IMR-90 (cell line): Measurements from ENCODE around the gene SRCAP. TPM values are rescaled to one million over a fixed set of nuclear protein-coding genes. Genes with fewer than 3 reads are reported as not detected.

ENCODE experiments used
- ATAC-seq: fragments of 200-7000 bp; cut with Tn5 transposase; 2 replicates; pipeline ENCODE4 v1.9.1; 2020; ENCODE audit warnings: low read depth, mild to moderate bottlenecking, moderate library complexity
- BruUV-seq: library from RNA; stranded (reverse); fragments of 400-500 nt; replicated peaks from 2 replicates; lab custom pipeline; 2021; lab: Mats Ljungman, UMichigan
- CTCF ChIA-PET: fragments of 300-600 bp; formaldehyde crosslinking; extraction: SDS; loops from one replicate; lab custom pipeline; 2021; ENCODE audit warnings: antibody characterized with exemption; lab: Yijun Ruan, JAX
- POLR2A ChIA-PET: fragments of 300-600 bp; sonication (Branson Sonifier 250); formaldehyde crosslinking; loops from one replicate; lab custom pipeline; 2022; ENCODE audit warnings: antibody characterized with exemption; ENCODE audit not compliant: unreplicated experiment; lab: Charles Lee
- DNase-seq: peaks from one replicate; pipeline ENCODE4 v3.0.0; 2013
- H2AFZ ChIP-seq: replicated peaks from 2 replicates; pipeline ENCODE3; 2013; ENCODE audit warnings: low read length, mild to moderate bottlenecking; ENCODE audit not compliant: poor library complexity
- H2AK5ac ChIP-seq: 2 replicates; pipeline ENCODE4 v1.6.1; 2013; ENCODE audit warnings: low read depth, low read length, inconsistent platforms
- H2AK9ac ChIP-seq: replicated peaks from 2 replicates; pipeline ENCODE3; 2013; ENCODE audit warnings: mild to moderate bottlenecking, low read depth, low read length, moderate library complexity; ENCODE audit not compliant: poor library complexity
- H2BK120ac ChIP-seq: 2 replicates; pipeline ENCODE4 v1.6.1; 2013; ENCODE audit warnings: low read depth, low read length, inconsistent platforms
- H2BK15ac ChIP-seq: 3 replicates; pipeline ENCODE4 v1.6.1; 2013; ENCODE audit warnings: low read depth, low read length, inconsistent platforms
- H2BK20ac ChIP-seq: 2 replicates; pipeline ENCODE4 v1.6.1; 2013; ENCODE audit warnings: low read depth, mild to moderate bottlenecking, inconsistent platforms, low read length, moderate library complexity
- H2BK5ac ChIP-seq: 2 replicates; pipeline ENCODE4 v1.6.1; 2013; ENCODE audit warnings: mild to moderate bottlenecking, low read depth, low read length, inconsistent platforms; ENCODE audit not compliant: poor library complexity, severe bottlenecking
- H3K14ac ChIP-seq: replicated peaks from 2 replicates; pipeline ENCODE4 v1.6.1; 2013; ENCODE audit warnings: low read depth, low read length, inconsistent platforms
- H3K18ac ChIP-seq: 2 replicates; pipeline ENCODE4 v1.6.1; 2013; ENCODE audit warnings: low read depth, low read length, control low read depth
- H3K23ac ChIP-seq: 2 replicates; pipeline ENCODE4 v1.6.1; 2013; ENCODE audit warnings: low read depth, low read length, inconsistent platforms
- H3K27ac ChIP-seq: 2 replicates; pipeline ENCODE4 v1.5.1; 2013; ENCODE audit warnings: mild to moderate bottlenecking, control low read depth, low read length; ENCODE audit not compliant: insufficient read depth
- H3K27me3 ChIP-seq: 2 replicates; pipeline ENCODE4 v1.6.1; 2013; ENCODE audit warnings: low read length; ENCODE audit not compliant: control insufficient read depth, insufficient read depth
- H3K36me3 ChIP-seq: 2 replicates; pipeline ENCODE4 v1.6.1; 2013; ENCODE audit warnings: low read length, mixed read lengths; ENCODE audit not compliant: control insufficient read depth, insufficient read depth
- H3K4ac ChIP-seq: 2 replicates; pipeline ENCODE4 v1.6.1; 2013; ENCODE audit warnings: low read depth, low read length, inconsistent platforms
- H3K4me1 ChIP-seq: 2 replicates; pipeline ENCODE4 v1.6.1; 2013; ENCODE audit warnings: low read length, mixed read lengths; ENCODE audit not compliant: control insufficient read depth, insufficient read depth
- H3K4me2 ChIP-seq: 2 replicates; pipeline ENCODE4 v1.6.1; 2013; ENCODE audit warnings: low read depth, mild to moderate bottlenecking, control low read depth, low read length, moderate library complexity
- H3K4me3 ChIP-seq: 2 replicates; pipeline ENCODE4 v1.5.1; 2013; ENCODE audit warnings: low read depth, mild to moderate bottlenecking, control low read depth, low read length, moderate library complexity; ENCODE audit not compliant: insufficient read depth
- H3K56ac ChIP-seq: 2 replicates; pipeline ENCODE4 v1.6.1; 2013; ENCODE audit warnings: low read length, inconsistent platforms; ENCODE audit not compliant: insufficient read depth; ENCODE audit errors: extremely low read depth
- H3K79me1 ChIP-seq, 2 experiments: 2 replicates each; pipeline ENCODE4 v1.6.1; 2013; ENCODE audit warnings: low read length in 2 of 2, inconsistent platforms in 1 of 2, low read depth in 1 of 2
- H3K9ac ChIP-seq: 2 replicates; pipeline ENCODE4 v1.6.1; 2013; ENCODE audit warnings: low read depth, low read length, control low read depth
- H3K9me1 ChIP-seq: 2 replicates; pipeline ENCODE4 v1.6.1; 2013; ENCODE audit warnings: low read length, inconsistent platforms; ENCODE audit not compliant: insufficient read depth
- H3K9me3 ChIP-seq: 2 replicates; pipeline ENCODE4 v1.6.1; 2013; ENCODE audit warnings: low read length; ENCODE audit not compliant: control insufficient read depth, insufficient read depth
- H4K20me1 ChIP-seq: 2 replicates; pipeline ENCODE4 v1.6.1; 2013; ENCODE audit warnings: low read length, inconsistent platforms; ENCODE audit not compliant: insufficient read depth
- H4K5ac ChIP-seq: 2 replicates; pipeline ENCODE4 v1.6.1; 2013; ENCODE audit warnings: mild to moderate bottlenecking, low read depth, low read length, control low read depth
- H4K8ac ChIP-seq, 2 experiments: 2 replicates each; pipeline ENCODE4 v1.6.1; 2013; ENCODE audit warnings: low read depth in 2 of 2, low read length in 2 of 2, control low read depth in 1 of 2, inconsistent platforms in 1 of 2
- H4K91ac ChIP-seq: 2 replicates; pipeline ENCODE4 v1.6.1; 2013; ENCODE audit warnings: low read depth, low read length, inconsistent platforms; ENCODE audit not compliant: insufficient read depth
- BHLHE40 ChIP-seq: fragments of 150-350 bp; IDR thresholded peaks from 2 replicates; pipeline ENCODE4 v1.6.1; 2016; ENCODE audit warnings: mild to moderate bottlenecking, low read depth, low read length
- CEBPB ChIP-seq: IDR thresholded peaks from 2 replicates; pipeline ENCODE4 v1.6.1; 2012; ENCODE audit warnings: low read depth, low read length, improper control_type of control experiment
- CTCF ChIP-seq: conservative IDR thresholded peaks from 2 replicates; pipeline ENCODE4 v1.5.1; 2012; ENCODE audit warnings: mild to moderate bottlenecking, low read depth, low read length, improper control_type of control experiment
- ELK1 ChIP-seq: fragments of 150-350 bp; IDR thresholded peaks from 2 replicates; pipeline ENCODE4 v1.6.1; 2016; ENCODE audit warnings: low read depth, mild to moderate bottlenecking, low read length, moderate library complexity, borderline replicate concordance
- FOS ChIP-seq: fragments of 150-350 bp; IDR thresholded peaks from 2 replicates; pipeline ENCODE4 v1.6.1; 2016; ENCODE audit warnings: low read depth, low read length
- MAZ ChIP-seq: IDR thresholded peaks from 2 replicates; pipeline ENCODE4 v1.6.1; 2012; ENCODE audit warnings: low read depth, mild to moderate bottlenecking, low read length, improper control_type of control experiment, moderate library complexity, borderline replicate concordance
- NFE2L2 ChIP-seq: fragments of 150-350 bp; IDR thresholded peaks from 2 replicates; pipeline ENCODE4 v1.6.1; 2016; ENCODE audit warnings: low read depth, mild to moderate bottlenecking, low read length
- WGBS, 2 experiments: methylation state at CpG; one replicate each; pipeline versions ENCODE4 v1.1.5 to v1.1.7; 2013; ENCODE audit warnings: missing lambda C conversion rate in 2 of 2; ENCODE audit not compliant: insufficient read length in 1 of 2; ENCODE audit errors: extremely low coverage in 2 of 2; 5-methylcytosine and 5-hydroxymethylcytosine counted together
- dilution Hi-C: fragments of 300-500 bp; cut with HindIII; formaldehyde crosslinking; loops from one replicate; pipeline ENCODE4 v1.14.3; 2018; ENCODE audit warnings: low sequenced_read_pairs; ENCODE audit not compliant: unreplicated experiment
- in situ Hi-C: fragments of 300-500 bp; cut with MboI; formaldehyde crosslinking; loops from 3 replicates; pipeline ENCODE4 v1.14.3; 2019; ENCODE audit warnings: low sequenced_read_pairs, inconsistent platforms, mixed read lengths
- intact Hi-C: fragments of 100-400 bp; cut with micrococcal nuclease; formaldehyde crosslinking; loops from 2 replicates; pipeline ENCODE4 v1.10.0; 2022
- polyA plus RNA-seq, 3 experiments: library from polyadenylated mRNA; depleted of rRNA; stranded (reverse); fragments of >200 nt; gene quantifications; 2 replicates each; pipeline ENCODE4 v1.2.3, GENCODE V29; 2012; ENCODE audit warnings: low replicate concordance in 1 of 3
- total RNA-seq: library from RNA; depleted of rRNA; stranded (reverse); fragments of >200 nt; gene quantifications from 2 replicates; pipeline ENCODE4 v1.2.3, GENCODE V29; 2012

Gene SRCAP
- total and polyA plus RNA-seq, 2 of the 4 experiments (the other 2 are of a cell fraction), result 4.5 to 8.2 TPM

GRCh38 chr16:30650369-30651123 is 48.4 kb upstream of the SRCAP start, which contains the start of gene PRR14:
Gene PRR14 (plus strand): TSS chr16:30650960. CDS start chr16:30651646, 686 bp downstream.
- peak within 1 kb of the TSS; percentile 74 for H2BK5ac ChIP-seq
- in situ Hi-C loops (no loop called here), intact Hi-C loops (loop anchor here (2.0 kb wide), 1 partner anchor 124 kb away; the partner anchor contains the start of gene ZNF768), dilution Hi-C loops (no loop called here)
- no peaks in the 10 kb centered on the region for H3K27me3 ChIP-seq
- H3K9me3 ChIP-seq, result no peaks in the 10 kb centered on the region
- H2BK120ac ChIP-seq, result peak within 1 kb of the TSS; percentile 78
- BruUV-seq, result no TSS peak
- WGBS, 2 experiments, result 3% methylated on average over 33 of the region's 53 CpGs; no CpG with 5 or more reads in 1 of the 2 experiments
- H3K27ac ChIP-seq, result peak within 1 kb of the TSS; percentile 73
- peak within 1 kb of the TSS; percentile 92 to 97 for H4K8ac ChIP-seq
- peaks cover 14 to 30% of the 10 kb centered on the region in 2 experiments for H3K79me1 ChIP-seq
- peak within 1 kb of the TSS; percentile 88 for H2AK9ac ChIP-seq
- H3K4me1 ChIP-seq, result peaks cover 6% of the 10 kb centered on the region; the same call in 1 of the 2 replicates
- ATAC-seq, result peak; percentile 89
- ChIA-PET POLR2A (no interaction called here), CTCF (interaction anchor here (1.2 kb wide), 1 partner anchor 16 kb away, joined by 3 read pairs; no protein-coding TSS in a partner anchor)
- H2AFZ ChIP-seq, result peak within 1 kb of the TSS; percentile 96
- no peaks in the 10 kb centered on the region for H4K20me1 ChIP-seq
- peak within 1 kb of the TSS; percentile 83 for H3K4ac ChIP-seq
- peak within 1 kb of the TSS; percentile 82 for H3K9ac ChIP-seq
- H4K91ac ChIP-seq, result peak within 1 kb of the TSS; percentile 78
- TF ChIP-seq NFE2L2 (no peak), CTCF (peak; percentile 27), BHLHE40 (no peak), ELK1 (peak; percentile 91), FOS (peak; percentile 37; the same call in 1 of the 2 replicates), MAZ (peak; percentile 68; the same call in 1 of the 2 replicates), CEBPB (peak; percentile 58)
- peak within 1 kb of the TSS; percentile 84 for H3K4me3 ChIP-seq
- H3K36me3 ChIP-seq, result peaks cover 20% of the 10 kb centered on the region
- H2BK15ac ChIP-seq, result peak within 1 kb of the TSS; percentile 50; the same call in 1 of the 3 replicates
- peak within 1 kb of the TSS; percentile 86 for H3K14ac ChIP-seq
- peak within 1 kb of the TSS; percentile 68 for H3K18ac ChIP-seq
- peak within 1 kb of the TSS; percentile 45; the same call in 1 of the 2 replicates for H2BK20ac ChIP-seq
- peak within 1 kb of the TSS; percentile 50 for H2AK5ac ChIP-seq
- peak; percentile 99 for DNase-seq
- peak within 1 kb of the TSS; percentile 99 for H4K5ac ChIP-seq
- peak within 1 kb of the TSS; percentile 83 for H3K23ac ChIP-seq
- H3K4me2 ChIP-seq, result peak within 1 kb of the TSS; percentile 95
- H3K56ac ChIP-seq, result peak within 1 kb of the TSS; percentile 63
- H3K9me1 ChIP-seq, result no peaks in the 10 kb centered on the region
